Pons (tissue), 1 donor: ENCODE measurements around the gene RAD9A.

Experiments used
- DNase-seq: peaks from one replicate; pipeline ENCODE4 v3.0.0-alpha.2; 2016; ENCODE audit warnings: low spot score

The RAD9A gene

DNA sequence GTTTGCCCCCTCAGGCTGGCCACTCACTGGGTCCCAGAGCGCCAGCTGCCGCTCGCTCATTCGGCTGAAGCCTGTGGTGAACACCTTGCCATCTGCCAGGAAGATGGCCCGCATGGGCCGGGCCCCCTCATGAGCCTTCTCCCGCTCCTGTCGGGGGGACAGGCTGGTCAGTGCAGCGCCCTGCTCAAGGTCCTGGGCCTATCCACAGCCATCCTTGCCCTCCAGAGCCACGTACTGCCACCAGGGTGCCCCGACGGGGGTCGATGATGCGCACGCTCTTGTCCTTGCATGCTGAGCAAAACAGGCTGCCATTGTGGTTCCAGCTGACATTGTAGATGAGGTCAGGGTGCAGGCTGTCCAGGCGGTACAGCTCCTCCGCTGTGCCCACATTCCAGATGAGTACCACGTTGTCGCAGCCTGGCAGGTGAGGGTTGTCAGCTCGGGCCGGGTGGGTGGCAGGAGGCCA is 49.3 kb downstream of the RAD9A start:
- DNase-seq, result no peak

DNA sequence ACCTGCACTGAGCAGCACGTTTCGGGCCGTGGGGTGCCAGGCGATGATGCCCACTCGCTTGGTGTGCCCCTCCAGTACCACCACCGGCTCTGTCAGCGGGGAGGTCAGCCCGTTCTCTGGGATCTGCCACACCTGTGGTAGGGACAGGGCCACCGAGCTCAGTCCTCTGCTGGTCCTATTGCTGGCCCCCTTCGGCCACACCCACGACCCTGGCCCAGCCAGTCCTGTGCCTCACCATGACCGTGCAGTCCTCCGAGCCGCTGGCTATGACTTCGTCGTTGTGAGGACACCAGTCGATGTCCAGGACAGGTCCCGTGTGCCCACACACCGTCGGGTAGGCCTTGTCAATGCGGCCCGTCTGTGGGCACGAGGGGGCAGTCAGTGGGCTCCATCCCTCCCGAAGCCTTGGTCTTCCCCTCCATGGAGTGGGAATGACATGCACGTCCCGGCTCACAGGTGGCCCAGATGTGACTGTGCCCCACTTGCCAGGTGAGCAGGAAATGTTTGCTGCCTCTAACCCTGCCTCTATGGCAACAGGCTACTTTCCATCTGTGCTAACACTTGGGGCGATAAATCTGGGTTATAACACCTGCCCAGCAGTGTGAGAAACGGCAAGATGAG is 50.1 kb downstream of the RAD9A start:
- no peak for DNase-seq

DNA sequence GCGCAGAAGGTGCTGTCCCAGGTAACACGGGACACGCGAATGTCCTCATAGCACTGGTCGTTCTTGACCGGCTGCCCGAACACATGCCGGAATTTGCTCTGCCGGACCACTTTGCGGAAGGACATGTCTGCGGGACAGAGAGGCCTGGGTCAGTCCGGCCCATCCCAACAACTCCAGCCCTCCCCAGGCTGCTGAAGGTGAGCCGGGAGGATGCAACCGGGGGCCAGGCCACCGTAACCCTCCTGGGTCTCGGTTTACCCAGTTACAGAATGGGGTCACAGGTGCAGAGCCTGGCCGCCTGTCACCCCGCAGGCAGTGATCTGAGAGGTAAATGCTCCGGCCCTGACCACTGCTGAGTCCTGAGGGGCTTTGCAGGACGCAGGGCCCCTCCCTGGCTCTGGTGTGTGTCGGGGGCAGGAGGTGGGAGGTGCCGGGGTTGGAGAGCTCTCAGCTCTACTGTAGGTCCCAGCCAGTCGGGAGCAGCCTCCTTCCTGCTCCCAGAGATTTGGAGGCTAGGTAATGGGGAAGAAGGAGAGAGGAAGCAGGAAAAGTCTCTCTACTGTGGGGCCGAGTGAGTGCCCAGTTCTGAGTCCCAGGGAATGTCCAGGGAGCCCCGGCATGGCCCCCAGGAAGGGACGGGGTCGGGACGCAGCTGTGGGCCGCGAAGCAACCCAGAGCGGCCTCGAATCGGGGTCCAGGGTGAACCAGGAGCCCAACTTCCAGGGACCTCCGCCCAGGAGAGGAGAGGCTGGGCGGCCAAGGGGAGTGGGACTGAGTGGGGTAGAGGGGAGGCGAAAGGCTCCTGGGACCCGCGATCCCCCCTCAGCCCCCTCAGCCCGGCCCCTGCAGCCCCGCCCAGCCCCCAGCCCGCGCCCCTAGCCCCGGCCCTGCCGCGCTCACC is 51.0 kb downstream of the RAD9A start:
- no peak for DNase-seq

DNA sequence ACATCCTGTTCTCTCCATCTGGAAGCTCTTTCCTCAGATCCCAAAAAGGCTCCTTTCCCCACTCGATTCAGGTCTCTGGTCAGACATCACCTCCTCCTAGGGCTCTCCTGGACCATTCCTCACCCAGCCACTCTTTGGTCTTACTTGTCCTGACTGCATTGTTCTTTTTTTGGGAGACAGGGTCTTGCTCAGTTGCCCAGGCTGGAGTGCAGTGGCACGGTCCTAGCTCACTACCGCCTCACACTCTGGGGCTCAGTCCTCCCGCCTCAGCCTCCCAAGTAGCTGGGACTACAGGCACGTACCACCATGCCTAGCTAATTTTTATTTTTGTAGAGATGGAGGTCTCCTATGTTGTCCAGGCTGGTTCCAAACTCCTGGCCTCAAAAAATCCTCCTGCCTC is 53.7 kb downstream of the RAD9A start:
- DNase-seq, result no peak
